HG03558 (cell line): ENCODE results near the gene NPFF.

Experiments
- ATAC-seq: cut with Tn5 transposase; IDR thresholded peaks from one replicate; pipeline ENCODE4 v1.9.1; 2021; ENCODE audit warnings: moderate number of reproducible peaks; ENCODE audit not compliant: unreplicated experiment; ENCODE audit errors: extremely low read depth

The NPFF gene

GRCh38 chr12:53480491-53481442 lies 26.5 kb downstream of the NPFF start:
- no peak for ATAC-seq

- ATAC-seq: no peak
Measured at GRCh38 chr12:53479331-53479730, 28.0 kb downstream of the NPFF start.

GRCh38 chr12:53478865-53479264 lies 28.4 kb downstream of the NPFF start:
- no peak for ATAC-seq

- ATAC-seq: no peak
Measured at GRCh38 chr12:53476769-53477209, 30.5 kb downstream of the NPFF start.

GRCh38 chr12:53474819-53475218 lies 32.5 kb downstream of the NPFF start:
- no peak for ATAC-seq

- no peak for ATAC-seq
Measured at GRCh38 chr12:53474077-53474476, 33.2 kb downstream of the NPFF start.

- no peak for ATAC-seq
Measured at GRCh38 chr12:53472056-53472582, 35.2 kb downstream of the NPFF start.

GRCh38 chr12:53468282-53468681 lies 39.0 kb downstream of the NPFF start:
- ATAC-seq: no peak

GRCh38 chr12:53467880-53468279 lies 39.4 kb downstream of the NPFF start:
- no peak for ATAC-seq

- ATAC-seq: no peak
Measured at GRCh38 chr12:53467082-53467481, 40.2 kb downstream of the NPFF start.

- ATAC-seq: no peak
Measured at GRCh38 chr12:53466640-53467039, 40.6 kb downstream of the NPFF start.

GRCh38 chr12:53465679-53466078 lies 41.6 kb downstream of the NPFF start:
- no peak for ATAC-seq

- ATAC-seq: no peak
Measured at GRCh38 chr12:53464685-53465418, 42.4 kb downstream of the NPFF start.

- ATAC-seq: no peak
Measured at GRCh38 chr12:53463802-53464560, 43.3 kb downstream of the NPFF start.

GRCh38 chr12:53462935-53463334 lies 44.3 kb downstream of the NPFF start:
- ATAC-seq: no peak

- no peak for ATAC-seq
Measured at GRCh38 chr12:53461591-53461990, 45.7 kb downstream of the NPFF start.

- ATAC-seq: no peak
Measured at GRCh38 chr12:53461059-53461458, 46.2 kb downstream of the NPFF start.

GRCh38 chr12:53459097-53459496 lies 48.2 kb downstream of the NPFF start:
- ATAC-seq: no peak
